GM19452 (cell line): ENCODE results near the gene VPS11.

Experiments used
- ATAC-seq: cut with Tn5 transposase; IDR thresholded peaks from one replicate; pipeline ENCODE4 v1.9.1; 2021; ENCODE audit not compliant: unreplicated experiment

Gene VPS11

DNA sequence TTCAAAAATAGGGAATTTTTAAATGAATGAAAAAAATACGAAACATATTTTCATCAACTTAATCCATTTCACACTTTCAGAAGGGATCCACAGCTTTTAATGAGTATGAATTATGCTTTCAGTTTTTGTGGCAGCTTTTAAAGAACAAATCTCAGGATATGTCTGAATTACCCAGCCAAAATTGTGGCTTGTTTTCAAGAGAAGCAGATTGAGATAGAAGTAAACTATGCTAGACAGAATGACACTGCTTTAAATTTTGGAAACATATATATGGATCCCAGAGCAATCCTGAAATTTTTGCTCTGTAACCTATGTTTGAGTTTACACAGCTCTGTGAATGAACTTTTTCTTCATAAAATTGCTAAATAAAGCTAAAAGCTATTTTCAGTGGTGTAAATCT lies 51.3 kb downstream of the VPS11 start:
- no peak for ATAC-seq

DNA sequence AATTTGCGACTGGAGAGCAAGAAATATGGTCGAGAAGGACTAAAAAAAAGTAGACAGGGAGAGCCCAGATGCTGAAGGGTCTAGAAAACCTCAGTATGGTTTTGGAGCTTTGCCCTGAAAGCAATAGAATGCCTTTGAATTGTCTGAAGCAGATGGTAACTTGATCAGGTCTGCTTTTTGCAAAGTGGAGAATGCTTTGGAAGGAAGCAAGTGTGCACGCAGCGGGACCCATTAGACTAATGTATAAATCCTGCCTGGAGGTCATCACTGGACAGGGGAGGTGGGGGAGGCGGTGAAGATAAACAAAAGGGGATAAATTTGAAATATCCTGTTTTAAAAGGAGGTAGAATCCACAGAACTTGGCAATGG lies 53.0 kb downstream of the VPS11 start:
- no peak for ATAC-seq

DNA sequence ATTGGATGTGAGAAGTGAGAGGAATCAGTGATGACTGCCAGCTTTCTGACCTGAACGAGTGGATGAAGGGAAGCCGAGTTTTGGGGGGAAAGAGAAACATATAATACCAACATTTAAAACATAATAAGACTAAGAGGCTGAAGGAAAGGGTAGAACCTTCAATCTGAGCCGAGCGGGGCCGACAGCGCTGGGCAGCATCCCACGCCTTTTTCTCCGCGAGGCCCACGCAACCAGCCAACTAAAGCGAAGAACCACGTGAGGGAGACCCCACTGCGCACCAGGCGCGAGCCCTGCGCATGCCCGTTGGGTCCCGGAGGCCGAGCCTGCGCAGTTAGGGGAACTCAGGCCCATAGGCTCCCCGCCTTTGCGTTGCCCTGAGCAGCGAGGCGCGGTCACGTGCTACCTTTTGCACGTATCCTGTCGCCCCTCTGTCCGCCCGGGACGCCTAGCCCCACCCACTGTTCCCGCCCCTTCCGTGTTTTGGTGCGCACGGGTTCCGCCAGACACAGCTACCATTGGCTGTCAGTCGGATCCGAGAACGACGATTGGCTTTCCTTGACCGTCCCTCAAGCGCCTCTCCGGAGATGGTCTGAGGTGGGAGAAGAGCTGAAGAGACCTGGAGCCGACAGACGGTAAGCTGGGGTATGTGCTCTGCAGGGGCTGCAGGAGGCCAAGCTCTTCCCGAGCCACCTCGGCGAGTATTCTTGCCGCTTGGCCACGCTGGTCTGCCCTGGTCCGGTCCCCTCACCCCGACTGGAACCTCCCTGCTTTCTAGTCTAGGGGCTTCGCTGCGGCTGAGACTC lies 53.6 kb downstream of the VPS11 start, which contains the start of gene HINFP:
Gene HINFP, plus strand, starts transcription at position 573 of the 803 bp plus-strand sequence. CDS start 5,365 bp downstream, outside the sequence.
- ATAC-seq, result peak; percentile 96

DNA sequence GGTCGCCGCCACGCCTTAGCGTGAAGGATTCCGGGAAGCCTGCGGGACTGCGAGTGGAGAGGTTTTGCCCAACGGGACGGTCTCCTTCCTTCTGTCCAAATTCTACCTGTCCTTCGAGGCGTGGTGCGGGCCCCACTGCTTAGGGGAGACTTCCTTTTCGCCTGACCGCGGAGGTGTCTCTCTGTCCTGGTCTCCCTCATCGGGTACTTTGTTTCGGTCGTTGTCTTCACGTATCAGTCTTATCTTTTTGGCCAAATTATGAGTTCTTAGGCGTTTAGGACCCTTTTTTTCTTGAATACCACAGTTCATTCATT lies 54.1 kb downstream of the VPS11 start:
- peak; percentile 4 for ATAC-seq

DNA sequence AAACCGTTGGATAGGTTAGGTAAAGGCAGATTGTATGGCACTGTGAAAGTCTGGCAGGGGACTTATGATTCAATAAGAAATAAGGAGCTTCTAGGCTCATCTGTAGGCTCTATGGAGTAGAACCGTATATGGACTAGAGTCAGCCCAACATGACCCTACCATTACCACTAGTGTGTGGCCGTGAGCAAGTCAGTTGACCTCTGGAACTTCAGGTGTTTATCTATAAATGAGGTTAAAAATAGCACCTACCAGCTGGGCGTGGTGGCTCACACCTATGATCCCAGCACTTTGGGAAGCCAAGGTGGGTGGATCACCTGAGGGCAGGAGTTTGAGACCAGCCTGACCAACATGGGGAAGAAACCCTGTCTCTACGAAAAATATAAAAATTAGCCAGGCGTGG lies 58.2 kb downstream of the VPS11 start:
- ATAC-seq, result no peak

DNA sequence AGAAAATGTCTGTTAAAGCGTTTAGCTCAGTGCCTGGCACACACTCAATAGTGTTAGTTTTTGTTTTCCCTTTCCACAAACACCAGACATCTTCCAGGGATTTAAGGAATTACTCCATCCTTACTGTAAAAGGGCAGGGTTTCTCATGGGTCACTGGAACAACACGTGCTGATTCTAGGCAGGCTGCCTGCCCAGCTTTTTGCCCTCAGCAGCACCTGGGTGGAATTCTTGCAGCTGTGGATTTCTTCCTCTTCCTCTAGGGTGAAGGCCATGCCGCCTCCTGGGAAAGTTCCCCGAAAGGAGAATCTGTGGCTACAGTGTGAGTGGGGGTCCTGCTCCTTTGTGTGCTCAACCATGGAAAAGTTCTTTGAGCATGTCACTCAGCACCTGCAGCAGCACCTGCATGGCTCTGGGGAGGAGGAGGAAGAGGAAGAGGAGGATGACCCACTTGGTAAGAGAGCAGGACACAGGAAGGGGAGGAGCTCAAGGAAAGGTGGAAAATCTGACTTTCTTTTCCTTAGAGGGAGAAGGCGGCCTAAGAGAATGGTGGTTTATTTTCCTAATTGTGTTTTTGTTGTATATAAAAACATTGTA lies 59.2 kb downstream of the VPS11 start:
- no peak for ATAC-seq

DNA sequence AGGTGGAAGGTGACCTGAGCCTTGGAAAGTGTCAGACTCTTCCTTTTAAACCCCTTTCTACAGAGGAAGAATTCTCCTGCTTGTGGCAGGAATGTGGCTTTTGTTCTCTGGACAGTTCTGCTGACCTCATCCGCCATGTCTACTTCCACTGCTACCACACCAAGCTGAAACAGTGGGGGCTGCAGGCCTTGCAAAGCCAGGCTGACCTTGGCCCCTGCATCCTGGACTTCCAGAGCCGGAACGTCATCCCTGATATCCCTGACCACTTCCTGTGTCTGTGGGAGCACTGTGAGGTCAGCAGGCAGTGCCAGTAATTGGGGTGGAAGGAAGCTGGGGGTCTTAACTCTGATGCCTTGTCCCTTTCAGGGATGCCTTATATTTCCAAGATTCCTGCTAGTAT lies 63.0 kb downstream of the VPS11 start:
- no peak for ATAC-seq
